ENCODE measurements around the gene ZBTB7C. TPM values are rescaled to one million over a fixed set of nuclear protein-coding genes. Genes with fewer than 3 reads are reported as not detected.

ZBTB7C gene
- polyA plus RNA-seq, 1 of the 3 experiments (the other 2 are of a cell fraction): 0.05 TPM

- DNase-seq: no peak
- H3K27ac ChIP-seq (ENCODE audit: low read depth in 2 of 2, low read length in 1 of 2): no peak overlapping the region
- no peaks in the 10 kb centered on the region for H3K9me2 ChIP-seq
- POLR2A ChIA-PET: no interaction called here
- H3F3A ChIP-seq (replicated peaks; ENCODE audit: insufficient read depth): no peaks in the 10 kb centered on the region
- H3K4me1 ChIP-seq (ENCODE audit: control insufficient read depth in 1 of 2, insufficient read depth in 2 of 2, low read depth in 1 of 2, low read length in 1 of 2): peaks cover 0 to 14% of the 10 kb centered on the region in 2 experiments; a peak in 1 of 4 replicates
- H4K20me1 ChIP-seq (ENCODE audit: insufficient read depth): no peaks in the 10 kb centered on the region
- no peak overlapping the region for H3K4me3 ChIP-seq (ENCODE audit: low read depth in 2 of 2, low read length in 1 of 2)
- WGBS (ENCODE audit: low lambda C conversion rate): 67% methylated on average over 7 of the region's 7 CpGs
- H3K4me2 ChIP-seq: no peak overlapping the region
- no peaks in the 10 kb centered on the region for H3K79me2 ChIP-seq (ENCODE audit: insufficient read depth)
- no peaks in the 10 kb centered on the region for H3K36me3 ChIP-seq (replicated peaks in 1 of 2; ENCODE audit: control insufficient read depth in 1 of 2, insufficient read depth in 2 of 2, low read length in 1 of 2)
- H3K9ac ChIP-seq: no peak overlapping the region
- no peak overlapping the region for H2AFZ ChIP-seq (ENCODE audit: low read depth)
- H3K9me3 ChIP-seq: no peaks in the 10 kb centered on the region
- H3K27me3 ChIP-seq (ENCODE audit: insufficient read depth): no peaks in the 10 kb centered on the region; the same call in 1 of the 2 replicates
- TF ChIP-seq IRF3 (IDR thresholded peaks at IDR 0.05; ENCODE audit: low read depth, low read length) (no peak), RXRA (IDR thresholded peaks at IDR 0.05; ENCODE audit: borderline replicate concordance, low read depth) (no peak), MAX (IDR thresholded peaks at IDR 0.05; ENCODE audit: low read depth) (no peak), MXI1 (IDR thresholded peaks at IDR 0.05; ENCODE audit: low read depth, low read length) (no peak), YY1 (IDR thresholded peaks at IDR 0.05; ENCODE audit: low read depth) (no peak), GATA2 (CRISPR knock-in tag; IDR thresholded peaks at IDR 0.05) (no peak)
- CTCF ChIA-PET: interaction anchor here (1.0 to 1.2 kb wide), 2 partner anchors 11 to 12 kb away, joined by 3 to 4 read pairs; no protein-coding TSS in a partner anchor
Observed at GRCh38 chr18:47985866-47986265, 423.3 kb downstream of the ZBTB7C start.

- no peak for DNase-seq
- Histone ChIP-seq H3F3A (replicated peaks; ENCODE audit: insufficient read depth) (no peaks in the 10 kb centered on the region), H3K4me2 (no peak overlapping the region), H3K4me3 (ENCODE audit: low read depth in 2 of 2, low read length in 1 of 2) (no peak overlapping the region), H3K9ac (no peak overlapping the region), H3K9me2 (no peaks in the 10 kb centered on the region), H3K4me1 (ENCODE audit: control insufficient read depth in 1 of 2, insufficient read depth in 2 of 2, low read depth in 1 of 2, low read length in 1 of 2) (peaks cover 0 to 14% of the 10 kb centered on the region in 2 experiments; a peak in 1 of 4 replicates), H3K27me3 (ENCODE audit: insufficient read depth) (no peaks in the 10 kb centered on the region), H3K79me2 (ENCODE audit: insufficient read depth) (no peaks in the 10 kb centered on the region), H3K36me3 (replicated peaks in 1 of 2; ENCODE audit: control insufficient read depth in 1 of 2, insufficient read depth in 2 of 2, low read length in 1 of 2) (no peaks in the 10 kb centered on the region), H3K27ac (ENCODE audit: low read depth in 2 of 2, low read length in 1 of 2) (no peak overlapping the region), H2AFZ (ENCODE audit: low read depth) (no peak overlapping the region), H4K20me1 (ENCODE audit: insufficient read depth) (no peaks in the 10 kb centered on the region), H3K9me3 (no peaks in the 10 kb centered on the region)
- WGBS (ENCODE audit: low lambda C conversion rate): 56% methylated on average over 4 of the region's 4 CpGs
- ChIA-PET CTCF (interaction anchor here (1.2 to 1.4 kb wide), 2 partner anchors 12 to 13 kb away, joined by 3 to 5 read pairs; no protein-coding TSS in a partner anchor), POLR2A (no interaction called here)
- TF ChIP-seq GABPA (IDR thresholded peaks at IDR 0.05; ENCODE audit: low read depth): no peak
- no peak for TF ChIP-seq SIN3A (IDR thresholded peaks at IDR 0.05; ENCODE audit: borderline replicate concordance, low read depth, low read length)
Observed at GRCh38 chr18:47984991-47985390, 424.2 kb downstream of the ZBTB7C start.

GRCh38 chr18:47983946-47984345 lies 425.2 kb downstream of the ZBTB7C start:
- POLR2A ChIA-PET: no interaction called here
- WGBS (ENCODE audit: low lambda C conversion rate): 51% methylated on average over 6 of the region's 6 CpGs
- CTCF ChIA-PET: interaction anchor here (0.6 to 1.4 kb wide), 7 partner anchors 10 to 1076 kb away, joined by 3 to 5 read pairs (median 3); no protein-coding TSS in a partner anchor
- TF ChIP-seq RFX5 (IDR thresholded peaks at IDR 0.05; ENCODE audit: low read length) (no peak), USF2 (IDR thresholded peaks at IDR 0.05; ENCODE audit: borderline replicate concordance, low read depth, low read length) (no peak), FOSL2 (IDR thresholded peaks at IDR 0.05; ENCODE audit: borderline replicate concordance, low read depth) (no peak), USF1 (IDR thresholded peaks at IDR 0.05; ENCODE audit: borderline replicate concordance, low read depth) (no peak), MXI1 (IDR thresholded peaks at IDR 0.05; ENCODE audit: low read depth, low read length) (peak; percentile 63; the same call in 1 of the 2 replicates), MAX (IDR thresholded peaks at IDR 0.05; ENCODE audit: low read depth) (no peak), RXRA (IDR thresholded peaks at IDR 0.05; ENCODE audit: borderline replicate concordance, low read depth) (no peak), RCOR1 (IDR thresholded peaks at IDR 0.05; ENCODE audit: low read length) (no peak), YY1 (IDR thresholded peaks at IDR 0.05; ENCODE audit: low read depth) (no peak), SMC3 (IDR thresholded peaks at IDR 0.05; ENCODE audit: low read depth, low read length) (no peak), ZBTB33 (IDR thresholded peaks at IDR 0.05; ENCODE audit: borderline replicate concordance, low read depth) (no peak)

More at GRCh38 chr18:47983946-47984345, 425.2 kb downstream of the ZBTB7C start:
- H3F3A ChIP-seq (replicated peaks; ENCODE audit: insufficient read depth): no peaks in the 10 kb centered on the region
- no peak overlapping the region for H3K4me3 ChIP-seq (ENCODE audit: low read depth in 2 of 2, low read length in 1 of 2)
- peak; percentile 40 for DNase-seq
- peak overlapping the region in 1 of 2 experiments; percentile 62; a peak in 1 of 4 replicates for H3K27ac ChIP-seq (ENCODE audit: low read depth in 2 of 2, low read length in 1 of 2)
- no peaks in the 10 kb centered on the region for H4K20me1 ChIP-seq (ENCODE audit: insufficient read depth)
- no peak overlapping the region for H3K4me2 ChIP-seq
- H3K9ac ChIP-seq: no peak overlapping the region
- no peaks in the 10 kb centered on the region for H3K79me2 ChIP-seq (ENCODE audit: insufficient read depth)
- H3K36me3 ChIP-seq (replicated peaks in 1 of 2; ENCODE audit: control insufficient read depth in 1 of 2, insufficient read depth in 2 of 2, low read length in 1 of 2): no peaks in the 10 kb centered on the region
- H2AFZ ChIP-seq (ENCODE audit: low read depth): no peak overlapping the region
- H3K9me2 ChIP-seq: no peaks in the 10 kb centered on the region
- no peaks in the 10 kb centered on the region for H3K27me3 ChIP-seq (ENCODE audit: insufficient read depth)
- no peaks in the 10 kb centered on the region for H3K9me3 ChIP-seq
- H3K4me1 ChIP-seq (ENCODE audit: control insufficient read depth in 1 of 2, insufficient read depth in 2 of 2, low read depth in 1 of 2, low read length in 1 of 2): peaks cover 0 to 14% of the 10 kb centered on the region in 2 experiments; a peak in 1 of 4 replicates

Data from SK-N-SH (cell line).